Measurements from ENCODE around the gene CELSR3. TPM values are rescaled to one million over a fixed set of nuclear protein-coding genes. Genes with fewer than 3 reads are reported as not detected.

The CELSR3 gene
- total RNA-seq, 1 experiment from 2014 or later, result 23.9 TPM

- peak overlapping the region; percentile 79 to 90 for H3K4me3 Mint-ChIP-seq
- H3K36me3 Mint-ChIP-seq (ENCODE audit: insufficient read depth in 1 of 3, low read depth in 3 of 3), result peaks cover 21 to 59% (median 58%) of the 10 kb centered on the region in 3 experiments; a peak in 6 of 7 replicates
- no peaks in the 10 kb centered on the region; the same call in 1 of the 2 replicates for H3K27me3 Mint-ChIP-seq (ENCODE audit: low read depth)
- H3K4me1 Mint-ChIP-seq, result peaks cover 28 to 31% of the 10 kb centered on the region in 2 experiments
- no peak overlapping the region for H2BK5ac ChIP-seq (ENCODE audit: insufficient read length, low read length)
- H2AFZ ChIP-seq (ENCODE audit: low read length), result no peak overlapping the region
- H2BK15ac ChIP-seq (ENCODE audit: low read depth, low read length), result no peak overlapping the region
- no peaks in the 10 kb centered on the region for H3K9me3 Mint-ChIP-seq
- H2BK120ac ChIP-seq (ENCODE audit: low read depth, low read length, poor library complexity, severe bottlenecking), result no peak overlapping the region
- no peak overlapping the region for H3K23ac ChIP-seq (ENCODE audit: insufficient read length, low read depth, low read length)
- H3K4me2 ChIP-seq (ENCODE audit: insufficient read depth, insufficient read length, low read length), result peak overlapping the region; percentile 76
- H3K27ac Mint-ChIP-seq, result peak overlapping the region in 1 of 3 experiments; percentile 34; a peak in 1 of 7 replicates
- no peak overlapping the region for H3K4ac ChIP-seq (ENCODE audit: low read depth, low read length)
- no peak overlapping the region for H4K5ac ChIP-seq (ENCODE audit: insufficient read length, low read depth, low read length)
- H4K8ac ChIP-seq (replicated peaks; ENCODE audit: insufficient read length, low read depth, low read length), result no peak overlapping the region
- no peak overlapping the region for H3T11ph ChIP-seq (ENCODE audit: low read length)
- H3K18ac ChIP-seq (ENCODE audit: insufficient read length, low read depth, low read length), result peak overlapping the region; percentile 44
- no peak overlapping the region for H3K56ac ChIP-seq (ENCODE audit: insufficient read length, low read depth, low read length)
- H3K79me2 ChIP-seq (ENCODE audit: insufficient read depth, low read length), result no peaks in the 10 kb centered on the region
- no peak overlapping the region for H2AK5ac ChIP-seq (ENCODE audit: insufficient read length, low read length)
- peak overlapping the region; percentile 67 for H3K14ac ChIP-seq (ENCODE audit: insufficient read depth, low read length)
- no peak overlapping the region for H4K91ac ChIP-seq (ENCODE audit: insufficient read length, low read depth, low read length)
- H3K9me3 ChIP-seq (ENCODE audit: control insufficient read depth, low read depth, low read length), result no peaks in the 10 kb centered on the region
- WGBS (ENCODE audit: extremely low coverage, insufficient read length, low lambda C conversion rate), result no CpG with 5 or more reads among the region's 30 CpGs
- no peak overlapping the region for H2BK20ac ChIP-seq (ENCODE audit: low read depth, low read length, poor library complexity, severe bottlenecking)
- H3K79me1 ChIP-seq (ENCODE audit: insufficient read depth, low read depth, low read length, poor library complexity, severe bottlenecking), result no peaks in the 10 kb centered on the region
- H2BK12ac ChIP-seq (ENCODE audit: insufficient read length, low read depth, low read length), result no peak overlapping the region
- H3K27ac ChIP-seq (ENCODE audit: insufficient read length, low read depth, low read length), result no peak overlapping the region
- H4K20me1 ChIP-seq (ENCODE audit: control insufficient read depth, insufficient read depth, insufficient read length), result peaks cover 2% of the 10 kb centered on the region
- TF ChIP-seq CTCF (conservative IDR thresholded peaks at IDR 0.05), result no peak
- H3K4me1 ChIP-seq (ENCODE audit: insufficient read depth, low read length), result peaks cover 2% of the 10 kb centered on the region
- peaks cover 6% of the 10 kb centered on the region for H3K23me2 ChIP-seq (ENCODE audit: insufficient read length, low read depth, low read length, poor library complexity, severe bottlenecking)
- H3K9ac ChIP-seq (ENCODE audit: extremely low read depth, insufficient read length, low read length), result peak overlapping the region; percentile 58
- peak; percentile 74 for DNase-seq
- H3K27me3 ChIP-seq (ENCODE audit: insufficient read depth, low read length), result no peaks in the 10 kb centered on the region
Measured at GRCh38 chr3:48634661-48635221, 27.9 kb downstream of the CELSR3 start.

Measured in H9 (cell line).